DND-41 (cell line): ENCODE data around the gene PANK1.

Experiments used
- CTCF ChIP-seq: IDR thresholded peaks from 2 replicates; pipeline ENCODE4 v1.5.1; 2012; ENCODE audit warnings: borderline replicate concordance, low read length, moderate library complexity, mild to moderate bottlenecking; ENCODE audit not compliant: poor library complexity, severe bottlenecking; ENCODE audit errors: extremely low read depth
- EZH2 ChIP-seq: IDR thresholded peaks from 3 replicates; pipeline ENCODE4 v1.6.1; 2012; ENCODE audit warnings: borderline replicate concordance, low read depth, mild to moderate bottlenecking, moderate library complexity, low read length, inconsistent platforms; ENCODE audit not compliant: severe bottlenecking

GRCh38 chr10:89649051-89649450, 4.0 kb upstream of the PANK1 start:
- TF ChIP-seq CTCF = no peak
- no peak for TF ChIP-seq EZH2
